NCI-H226 (cell line): ENCODE data around the gene DSC1.

Source experiments
- DNase-seq: peaks from one replicate; pipeline ENCODE4 v3.0.0-alpha.2; 2015

The DSC1 gene

DNA sequence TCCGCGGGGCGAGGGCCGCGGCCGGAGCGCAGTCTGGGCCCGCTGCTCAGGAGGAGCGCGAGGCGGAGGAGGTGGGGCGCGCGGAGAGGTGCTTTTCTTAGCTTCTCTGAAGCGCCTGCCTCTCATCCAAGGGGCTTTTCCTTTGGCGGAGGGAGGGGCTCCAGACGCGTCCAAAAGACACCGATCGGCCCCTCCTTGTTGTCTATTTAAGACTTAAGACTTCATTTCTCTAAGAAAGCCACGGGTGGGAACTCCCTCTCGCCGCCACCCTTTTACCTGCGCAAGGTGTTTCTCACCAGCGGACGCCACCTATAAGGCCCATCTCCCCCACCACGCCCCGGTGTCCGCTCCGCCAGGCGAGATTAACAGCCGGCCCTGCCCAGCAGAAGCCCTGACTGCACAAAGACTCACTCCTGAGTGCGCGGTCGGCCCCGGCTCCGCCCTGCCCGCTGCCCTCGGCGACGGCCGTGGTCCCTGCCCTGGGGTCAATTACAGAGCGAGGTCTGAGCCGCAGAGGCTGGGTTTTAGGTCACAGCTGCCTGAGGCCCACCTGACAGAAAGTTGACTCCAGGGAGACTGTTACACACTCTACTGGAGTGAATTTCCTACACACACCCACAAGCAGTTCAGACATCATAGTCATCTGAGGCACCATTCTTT is 60.5 kb downstream of the DSC1 start, which contains the start of gene DSC2:
TSS of gene DSC2 (minus strand) at position 397 of the 660 bp plus-strand sequence. CDS start 450 bp downstream, outside the sequence.
- DNase-seq, result no peak

GRCh38 chr18:31101183-31102024 is 61.3 kb downstream of the DSC1 start:
- peak; percentile 2 for DNase-seq

- DNase-seq, result no peak
Measured at GRCh38 chr18:31100436-31101182, 62.0 kb downstream of the DSC1 start.

- DNase-seq, result no peak
Measured at GRCh38 chr18:31099450-31100230, 63.0 kb downstream of the DSC1 start.

DNA sequence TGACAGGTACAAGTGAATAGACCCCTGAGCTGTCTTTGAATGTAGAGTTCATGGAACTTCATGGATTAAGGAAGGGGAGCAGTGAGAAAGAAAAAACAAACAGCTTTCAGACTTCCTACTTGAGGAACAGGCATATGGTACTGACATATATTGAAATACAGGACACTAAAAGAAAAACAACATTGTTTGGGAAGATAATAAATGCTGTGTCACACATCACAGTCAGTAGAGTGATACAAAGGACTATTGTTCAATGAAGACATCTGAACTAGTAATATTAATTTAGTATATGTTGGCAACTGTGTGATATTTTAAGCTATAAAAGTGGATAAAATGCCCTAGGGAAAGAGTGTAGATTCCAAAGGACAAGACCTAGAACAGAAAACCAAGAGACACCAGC is 63.8 kb downstream of the DSC1 start:
- no peak for DNase-seq

GRCh38 chr18:31097666-31098065 is 65.0 kb downstream of the DSC1 start:
- DNase-seq, result no peak

DNA sequence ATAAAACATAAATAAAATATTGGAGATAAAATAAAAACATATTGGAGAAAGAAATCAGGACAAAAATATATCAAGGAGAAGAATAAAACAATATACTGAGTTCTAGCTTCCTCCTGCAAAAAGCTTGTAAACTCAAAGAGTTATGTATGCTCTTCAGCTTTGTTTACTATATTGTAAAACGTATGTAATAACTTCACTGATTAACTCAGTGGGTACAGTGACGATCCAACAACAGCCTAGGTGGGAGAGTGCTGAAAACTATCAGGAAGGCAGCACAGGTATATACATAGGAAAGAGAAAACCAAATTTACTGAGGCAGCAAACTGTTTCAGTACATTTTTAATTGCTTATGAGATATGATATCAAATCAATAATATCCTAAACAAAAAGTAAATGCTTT is 68.8 kb downstream of the DSC1 start:
- no peak for DNase-seq

- DNase-seq, result no peak
Measured at GRCh38 chr18:31093294-31093693, 69.4 kb downstream of the DSC1 start.

DNA sequence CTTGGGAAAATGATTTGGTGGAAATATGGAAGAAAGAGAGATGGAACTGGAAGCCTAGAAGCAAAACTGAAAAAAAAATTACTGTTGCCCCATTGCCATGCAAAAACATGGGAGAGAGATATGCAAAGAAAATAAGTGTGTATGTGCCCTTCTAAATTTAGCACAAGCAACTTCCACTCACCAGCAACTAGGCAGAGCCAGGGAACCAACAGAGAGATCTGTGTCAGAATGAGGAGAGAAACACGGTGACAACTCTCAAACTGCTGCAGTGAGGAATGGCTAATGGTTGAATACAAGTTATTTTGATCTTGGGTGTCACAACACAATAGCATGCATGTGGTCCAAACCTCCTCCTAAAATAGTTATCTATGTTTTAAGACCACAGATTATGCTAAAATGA is 71.3 kb downstream of the DSC1 start:
- DNase-seq, result no peak

DNA sequence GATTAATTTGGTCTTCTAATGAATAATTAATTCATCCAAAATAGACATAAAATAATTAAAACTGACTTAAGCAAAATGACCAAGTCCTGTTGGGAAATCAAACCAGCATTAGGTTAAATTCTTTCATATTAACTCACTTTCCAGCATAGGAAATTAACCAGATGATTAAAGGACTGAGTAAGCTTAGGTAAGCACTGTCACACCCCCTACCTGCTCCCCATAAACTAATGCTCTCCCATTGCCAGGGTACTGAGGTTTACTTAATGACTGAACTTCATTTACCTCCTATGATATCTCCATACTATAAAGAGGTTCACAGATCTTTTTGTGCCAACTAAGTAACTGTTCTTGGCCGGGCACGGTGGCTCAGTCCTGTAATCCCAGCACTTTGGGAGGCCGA is 74.1 kb downstream of the DSC1 start:
- DNase-seq, result no peak

- no peak for DNase-seq
Measured at GRCh38 chr18:31079973-31080372, 82.7 kb downstream of the DSC1 start.
